Stomach (tissue), 9 donors: ENCODE measurements around the gene WDR64. TPM values are rescaled to one million over a fixed set of nuclear protein-coding genes. Genes with fewer than 3 reads are reported as not detected.
A peak's percentile ranks its signal among the peaks of the same experiment; 100 is the strongest.

Experiments
- DNase-seq, 2 donors: peaks; one replicate each; pipeline versions ENCODE4 v3.0.0 to v3.0.0-alpha.2; 2013 to 2019
- H3K27ac ChIP-seq, 5 donors: fragments of 200-600 bp in 4 of 5; sonication (generic) in 4 of 5; one replicate each; pipeline ENCODE4 v1.5.1; 2013 to 2019; ENCODE audit warnings: mild to moderate bottlenecking in 1 of 5, moderate library complexity in 1 of 5
- H3K27me3 ChIP-seq, 3 donors: fragments of 200-600 bp; sonication (generic); one replicate each; pipeline ENCODE4 v1.5.1; 2017 to 2019; ENCODE audit warnings: mixed run types in 1 of 3
- H3K36me3 ChIP-seq, 4 donors: fragments of 200-600 bp; sonication (generic); 1 replicate in 3 of 4; 2 replicates in 1 of 4; pipeline ENCODE4 v1.5.1; 2016 to 2019
- H3K4me1 ChIP-seq, 4 donors: fragments of 200-600 bp; sonication (generic); one replicate each; pipeline ENCODE4 v1.5.1; 2016 to 2019
- H3K4me3 ChIP-seq, 4 donors: fragments of 200-600 bp; sonication (generic) in 3 of 4; one replicate each; pipeline ENCODE4 v1.5.1; 2016 to 2019; ENCODE audit warnings: mild to moderate bottlenecking in 1 of 4
- H3K9me3 ChIP-seq, 4 donors: fragments of 200-600 bp; sonication (generic); one replicate each; pipeline ENCODE4 v1.5.1; 2016 to 2019
- EP300 ChIP-seq: sonication (generic); formaldehyde crosslinking; IDR thresholded peaks from one replicate; pipeline ENCODE4 v1.6.1; 2017; ENCODE audit warnings: antibody characterized with exemption
- POLR2A ChIP-seq, 4 donors: fragments of 450-650 bp; IDR thresholded peaks; one replicate each; pipeline ENCODE4 v1.6.1; 2016; ENCODE audit warnings: antibody characterized with exemption in 4 of 4, control low read depth in 2 of 4, mild to moderate bottlenecking in 1 of 4, moderate library complexity in 1 of 4
- POLR2AphosphoS5 ChIP-seq, 3 donors: sonication (generic); formaldehyde crosslinking; IDR thresholded peaks; one replicate each; pipeline ENCODE4 v1.6.1; 2016; ENCODE audit warnings: antibody characterized with exemption in 3 of 3
- WGBS, 5 donors: extraction: QIAGEN DNeasy Blood & Tissue Kit in 3 of 5; methylation state at CpG; one replicate each; pipeline versions ENCODE4 v1.1.5 to v1.1.7; 2013 to 2018; 5-methylcytosine and 5-hydroxymethylcytosine counted together
- intact Hi-C: fragments of 100-400 bp; cut with DNase I; formaldehyde crosslinking; loops from one replicate; pipeline ENCODE4 v1.15.1; 2023; ENCODE audit warnings: low total_unique reads
- polyA plus RNA-seq, 3 donors: library from polyadenylated mRNA; stranded (reverse); fragments of 200-250 nt; gene quantifications; one replicate each; pipeline ENCODE4 v1.2.3, GENCODE V29; 2013
- total RNA-seq, 5 donors: library from RNA; depleted of rRNA; stranded (reverse); fragments of >200 nt; gene quantifications; one replicate each; pipeline versions ENCODE4 v1.1.0 to v1.2.3, GENCODE V29; 2014 to 2016
- TF ChIP-seq, protein P1 (sequence below), 7 experiments: fragments of 450-650 bp in 4 of 7; fragments of 200-600 bp in 3 of 7; sonication (generic) in 3 of 7; IDR thresholded peaks; one replicate each; pipeline ENCODE4 v1.5.1; 2016 to 2019; ENCODE audit warnings: antibody characterized with exemption in 7 of 7, control low read depth in 2 of 7, mild to moderate bottlenecking in 1 of 7
- donor health status: healthy with polysubstance abuse.
- donor health status: Bipolar disorder and iron deficiency.
- donor health status: healthy.

The WDR64 gene
- total and polyA plus RNA-seq, 8 donors = 0.61 TPM; not detected in 7

DNA sequence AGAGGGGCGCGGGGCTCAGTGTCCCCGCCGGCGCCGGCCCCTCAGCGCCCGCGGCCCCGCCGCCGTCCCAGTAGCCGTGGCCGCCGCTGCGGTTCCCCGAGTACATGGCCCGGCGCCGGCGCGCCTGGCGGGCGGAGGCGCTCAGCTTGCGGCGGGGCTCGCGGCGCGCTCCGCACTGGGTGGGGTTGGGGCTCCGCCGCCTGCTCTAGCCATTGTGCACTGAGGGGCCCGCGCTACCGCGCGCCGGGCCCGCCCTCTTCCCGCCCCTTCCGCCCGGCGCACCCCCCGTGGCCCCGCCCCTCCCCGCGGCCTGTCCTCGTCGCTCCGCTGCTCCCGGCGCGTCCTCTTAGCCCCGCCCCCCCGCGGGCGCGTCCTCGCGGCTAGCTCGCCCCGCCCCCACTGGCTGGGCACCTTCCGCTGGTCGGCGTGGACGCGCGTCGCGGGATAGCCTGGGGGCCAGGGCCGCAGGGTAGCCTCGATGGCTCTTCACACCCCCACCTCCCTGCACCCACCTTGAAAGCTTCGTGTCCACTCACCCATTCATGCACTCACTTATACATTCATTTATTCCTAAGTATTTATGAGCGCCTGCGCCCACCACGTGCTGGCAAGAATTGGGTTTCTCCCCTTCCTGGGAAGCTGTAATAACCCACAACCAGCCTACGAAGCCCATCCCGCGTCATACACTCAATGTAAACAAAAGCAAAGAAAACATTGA is 11.8 kb upstream of the WDR64 start, which contains the start of the genes CHML and OPN3:
Gene CHML (minus strand): TSS at position 221 of the 718 bp plus-strand sequence. CDS start 4,603 bp downstream, outside the sequence.
Gene OPN3 (minus strand): TSS at position 221 of the 718 bp plus-strand sequence. CDS start 115 bp downstream, at position 106.
- intact Hi-C loops = no loop called here
- no peaks in the 10 kb centered on the region for H3K9me3 ChIP-seq
- no peak for TF ChIP-seq EP300
- TF ChIP-seq, protein P1, sequence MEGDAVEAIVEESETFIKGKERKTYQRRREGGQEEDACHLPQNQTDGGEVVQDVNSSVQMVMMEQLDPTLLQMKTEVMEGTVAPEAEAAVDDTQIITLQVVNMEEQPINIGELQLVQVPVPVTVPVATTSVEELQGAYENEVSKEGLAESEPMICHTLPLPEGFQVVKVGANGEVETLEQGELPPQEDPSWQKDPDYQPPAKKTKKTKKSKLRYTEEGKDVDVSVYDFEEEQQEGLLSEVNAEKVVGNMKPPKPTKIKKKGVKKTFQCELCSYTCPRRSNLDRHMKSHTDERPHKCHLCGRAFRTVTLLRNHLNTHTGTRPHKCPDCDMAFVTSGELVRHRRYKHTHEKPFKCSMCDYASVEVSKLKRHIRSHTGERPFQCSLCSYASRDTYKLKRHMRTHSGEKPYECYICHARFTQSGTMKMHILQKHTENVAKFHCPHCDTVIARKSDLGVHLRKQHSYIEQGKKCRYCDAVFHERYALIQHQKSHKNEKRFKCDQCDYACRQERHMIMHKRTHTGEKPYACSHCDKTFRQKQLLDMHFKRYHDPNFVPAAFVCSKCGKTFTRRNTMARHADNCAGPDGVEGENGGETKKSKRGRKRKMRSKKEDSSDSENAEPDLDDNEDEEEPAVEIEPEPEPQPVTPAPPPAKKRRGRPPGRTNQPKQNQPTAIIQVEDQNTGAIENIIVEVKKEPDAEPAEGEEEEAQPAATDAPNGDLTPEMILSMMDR (IDR thresholded peaks at IDR 0.05) = no peak
- TF ChIP-seq POLR2AphosphoS5 (IDR thresholded peaks at IDR 0.05) = peak in 2 of 3 donors; percentile 56 to 90
- TF ChIP-seq POLR2A (IDR thresholded peaks at IDR 0.05) = no peak

DNA sequence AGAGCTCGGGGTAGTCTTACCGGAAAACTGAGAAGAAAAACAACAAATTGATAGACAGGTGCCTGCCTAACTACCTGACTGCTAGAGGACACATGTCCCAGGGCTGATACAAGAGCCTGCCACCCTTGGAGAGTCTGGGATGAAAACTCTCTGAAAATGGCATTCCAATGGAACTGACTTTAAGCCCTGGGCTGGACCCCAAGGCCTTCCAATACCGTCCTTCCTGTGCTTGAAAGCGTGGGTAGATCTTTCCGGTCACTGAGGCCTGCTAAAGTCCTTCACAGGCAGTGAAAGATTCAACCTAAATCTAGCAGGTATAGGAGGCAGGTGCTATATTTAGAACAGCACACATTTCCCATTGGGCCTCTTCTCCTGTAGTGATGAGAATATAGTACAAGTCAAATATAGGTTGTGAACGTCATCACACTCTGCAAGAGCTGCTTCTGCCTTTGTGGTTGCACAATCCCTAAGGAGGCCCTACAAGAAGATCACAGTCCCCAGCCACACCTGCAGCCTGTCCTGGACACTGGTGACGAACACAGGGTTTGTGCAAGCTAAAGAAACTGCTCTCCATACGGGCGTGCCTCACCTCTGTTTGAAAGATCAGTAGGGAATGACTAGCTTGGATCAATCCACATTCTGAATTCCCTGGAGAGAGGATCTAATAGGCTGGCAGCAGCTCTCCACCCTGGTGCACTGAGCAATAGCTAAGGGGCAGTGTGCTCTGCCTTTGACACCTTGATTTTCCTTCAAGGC is 11.0 kb upstream of the WDR64 start:
- peak in 1 of 2 donors; percentile 39 for DNase-seq
- WGBS, 5 donors = 86 to 88% (median 87%) methylated on average over 8 to 9 of the region's 9 CpGs
- H3K27ac ChIP-seq = peak overlapping the region; percentile 25 to 89 (median 83)
- H3K9me3 ChIP-seq = no peaks in the 10 kb centered on the region
- no peaks in the 10 kb centered on the region for H3K36me3 ChIP-seq
- peak overlapping the region; percentile 63 to 84 (median 76) for H3K4me3 ChIP-seq
- no peaks in the 10 kb centered on the region for H3K27me3 ChIP-seq
- intact Hi-C loops = no loop called here
- peaks cover 4 to 45% (median 29%) of the 10 kb centered on the region in 4 donors for H3K4me1 ChIP-seq
- TF ChIP-seq EP300 = no peak
- no peak for TF ChIP-seq POLR2A (IDR thresholded peaks at IDR 0.05)
- no peak for TF ChIP-seq POLR2AphosphoS5 (IDR thresholded peaks at IDR 0.05)
- TF ChIP-seq, protein P1 (IDR thresholded peaks at IDR 0.05) = no peak

More for the DNA sequence above, 11.8 kb upstream of the WDR64 start, which contains the start of the genes CHML and OPN3:
- Histone ChIP-seq H3K27ac (peak within 1 kb of the TSS; percentile 83 to 89 (median 84)), H3K4me3 (peak within 1 kb of the TSS; percentile 63 to 84 (median 76)), H3K36me3 (peaks cover 0 to 6% (median 5%) of the 10 kb centered on the region in 4 donors), H3K27me3 (no peaks in the 10 kb centered on the region), H3K4me1 (peaks cover 4 to 46% (median 29%) of the 10 kb centered on the region in 4 donors)
- WGBS, 5 donors = 4 to 49% (median 6%) methylated on average over 7 to 81 of the region's 81 CpGs
- peak; percentile 96 to 98 for DNase-seq

DNA sequence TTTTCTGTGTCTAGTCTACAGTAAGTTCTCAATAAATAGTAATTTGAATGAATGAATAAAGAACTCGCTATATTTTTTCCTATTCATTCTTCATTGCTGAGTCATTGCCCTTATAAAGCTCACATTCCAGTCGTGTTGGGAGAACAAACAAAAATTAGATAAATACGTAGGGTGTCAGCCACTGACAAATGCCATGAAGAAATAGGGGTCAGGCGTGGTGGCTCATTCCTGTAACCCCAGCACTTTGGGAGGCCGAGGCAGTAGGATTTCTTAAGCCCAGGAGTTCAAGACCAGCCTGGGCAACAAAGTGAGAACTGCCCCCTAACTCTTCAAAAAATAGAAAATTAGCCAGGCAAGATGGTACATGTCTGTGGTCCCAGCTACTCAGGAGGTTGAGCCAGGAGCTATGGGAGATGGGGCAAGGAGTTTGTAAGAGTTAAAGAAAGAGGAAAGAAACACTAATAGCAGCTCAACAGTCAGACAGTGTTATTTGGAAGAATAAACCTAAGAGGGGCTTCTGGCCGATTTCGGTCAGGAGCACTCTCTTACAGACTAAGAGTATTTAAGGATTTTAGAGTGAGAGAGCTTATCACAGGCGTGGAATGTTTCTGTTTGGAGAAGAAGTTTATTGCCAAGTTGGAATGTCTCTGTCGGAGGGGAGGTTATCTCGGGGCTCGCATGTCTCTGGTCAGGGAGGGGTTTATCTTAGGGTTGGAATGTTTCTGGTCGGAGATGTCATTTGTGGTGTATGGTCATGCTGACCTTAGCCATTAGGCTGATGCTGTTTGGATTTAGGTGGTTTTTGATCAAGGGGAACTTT is 10.1 kb upstream of the WDR64 start:
- no peak for TF ChIP-seq POLR2AphosphoS5 (IDR thresholded peaks at IDR 0.05)
- TF ChIP-seq, protein P1 (IDR thresholded peaks at IDR 0.05) = no peak
- no peak for DNase-seq
- WGBS, 5 donors = 39 to 58% (median 46%) methylated on average over 12 of the region's 12 CpGs
- no peak overlapping the region for H3K4me3 ChIP-seq
- peaks cover 4 to 37% (median 25%) of the 10 kb centered on the region in 4 donors for H3K4me1 ChIP-seq
- H3K27ac ChIP-seq = peak overlapping the region in 3 of 5 donors; percentile 34 to 89 (median 43)
- intact Hi-C loops = no loop called here
- H3K27me3 ChIP-seq = no peaks in the 10 kb centered on the region
- no peaks in the 10 kb centered on the region for H3K36me3 ChIP-seq
- H3K9me3 ChIP-seq = no peaks in the 10 kb centered on the region

DNA sequence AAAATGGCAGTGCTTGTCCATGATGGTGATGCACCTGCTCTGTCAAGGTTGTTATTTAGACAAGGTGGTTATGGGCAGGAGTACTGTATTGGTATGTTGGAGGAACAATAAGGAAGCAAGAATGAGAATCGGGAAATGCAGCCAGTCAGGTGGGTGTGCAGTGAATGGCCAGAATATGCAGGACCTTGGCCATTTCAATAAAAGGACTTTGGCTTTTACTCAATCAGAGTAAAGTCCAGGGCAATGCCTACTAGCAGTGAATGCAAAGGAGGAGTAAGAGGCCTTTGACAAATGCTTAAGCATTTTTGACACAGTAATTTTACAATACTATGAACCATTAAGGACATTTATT is 9.5 kb upstream of the WDR64 start:
- Histone ChIP-seq H3K4me3 (no peak overlapping the region), H3K36me3 (no peaks in the 10 kb centered on the region), H3K9me3 (no peaks in the 10 kb centered on the region), H3K27me3 (no peaks in the 10 kb centered on the region), H3K27ac (no peak overlapping the region), H3K4me1 (peaks cover 4 to 31% (median 20%) of the 10 kb centered on the region in 4 donors)
- no peak for DNase-seq
- intact Hi-C loops = no loop called here
- WGBS, 5 donors = 78 to 94% (median 92%) methylated on average over 1 of the region's 1 CpG
- TF ChIP-seq POLR2A (IDR thresholded peaks at IDR 0.05) = no peak
